Spleen (tissue), 11 donors: ENCODE measurements around the gene RNF133. TPM values are rescaled to one million over a fixed set of nuclear protein-coding genes. Genes with fewer than 3 reads are reported as not detected.
"Not testable (repeated sequence)": the region's sequence is repeated elsewhere in the genome, so short reads cannot be mapped to it uniquely, and the experiment has no call there.

ENCODE experiments used
- DNase-seq: peaks from one replicate; pipeline ENCODE4 v3.0.0-alpha.2; 2020
- H3K27ac ChIP-seq, 8 donors: fragments of 200-600 bp; sonication (generic) in 7 of 8; 1 replicate in 4 of 8; 2 replicates in 4 of 8; pipeline versions ENCODE4 v1.5.0 to v1.8.0; 2016 to 2021; ENCODE audit warnings: inconsistent platforms in 4 of 8, mild to moderate bottlenecking in 4 of 8, moderate library complexity in 1 of 8
- H3K27me3 ChIP-seq, 7 donors: fragments of 200-600 bp; sonication (generic) in 6 of 7; replicated peaks in 1 of 7; 1 replicate in 4 of 7; 2 replicates in 3 of 7; pipeline versions ENCODE4 v1.5.0 to v1.8.0; 2016 to 2021; ENCODE audit warnings: inconsistent platforms in 3 of 7, mild to moderate bottlenecking in 1 of 7
- H3K36me3 ChIP-seq, 6 donors: fragments of 200-600 bp; sonication (generic) in 5 of 6; 1 replicate in 4 of 6; 2 replicates in 2 of 6; pipeline versions ENCODE4 v1.5.0 to v1.8.0; 2016 to 2021; ENCODE audit warnings: inconsistent platforms in 2 of 6
- H3K4me1 ChIP-seq, 6 donors: fragments of 200-600 bp; sonication (generic) in 5 of 6; 1 replicate in 3 of 6; 2 replicates in 3 of 6; pipeline versions ENCODE4 v1.5.0 to v1.8.0; 2016 to 2021; ENCODE audit warnings: inconsistent platforms in 3 of 6
- H3K4me3 ChIP-seq, 8 donors: fragments of 200-600 bp; sonication (generic) in 7 of 8; 1 replicate in 4 of 8; 2 replicates in 4 of 8; pipeline versions ENCODE4 v1.5.0 to v1.8.0; 2016 to 2021; ENCODE audit warnings: inconsistent platforms in 4 of 8, mild to moderate bottlenecking in 4 of 8, moderate library complexity in 2 of 8
- H3K9me3 ChIP-seq, 8 donors: fragments of 200-600 bp; sonication (generic) in 7 of 8; 1 replicate in 4 of 8; 2 replicates in 4 of 8; pipeline versions ENCODE4 v1.5.0 to v1.8.0; 2016 to 2021; ENCODE audit warnings: inconsistent platforms in 4 of 8
- CTCF ChIP-seq, 11 experiments: fragments of 200-600 bp in 7 of 11; fragments of 450-650 bp in 4 of 11; sonication (generic) in 4 of 11; IDR thresholded peaks in 8 of 11; conservative IDR thresholded peaks in 3 of 11; 1 replicate in 7 of 11; 2 replicates in 4 of 11; pipeline versions ENCODE4 v1.4.0 to v1.8.0; 2016 to 2021; ENCODE audit warnings: antibody characterized with exemption in 11 of 11, inconsistent platforms in 4 of 11, mild to moderate bottlenecking in 1 of 11
- POLR2A ChIP-seq, 3 donors: fragments of 450-650 bp; IDR thresholded peaks; one replicate each; pipeline ENCODE4 v1.5.1; 2017; ENCODE audit warnings: antibody characterized with exemption in 3 of 3, mild to moderate bottlenecking in 1 of 3
- POLR2AphosphoS5 ChIP-seq, 3 donors: sonication (generic); formaldehyde crosslinking; IDR thresholded peaks; one replicate each; pipeline ENCODE4 v1.5.1; 2017; ENCODE audit warnings: antibody characterized with exemption in 3 of 3
- WGBS, 5 donors: extraction: QIAGEN DNeasy Blood & Tissue Kit in 3 of 5; methylation state at CpG; one replicate each; pipeline versions ENCODE4 v1.1.5 to v1.1.7; 2013 to 2018; 5-methylcytosine and 5-hydroxymethylcytosine counted together
- intact Hi-C: fragments of 100-400 bp; cut with DNase I; formaldehyde crosslinking; loops from one replicate; pipeline ENCODE4 v1.15.0; 2023; ENCODE audit warnings: low total_unique reads
- polyA plus RNA-seq, 3 donors: library from polyadenylated mRNA; stranded (reverse); fragments of 200-250 nt; gene quantifications; one replicate each; pipeline ENCODE4 v1.2.1, GENCODE V29; 2013
- total RNA-seq, 7 donors: library from RNA; depleted of rRNA in 3 of 7; stranded (reverse); fragments of >200 nt in 3 of 7; fragmentation: NEBNext Ultra II Directional in 4 of 7; extraction: Animal tissue kit (Norgen Biotek cat#: 25700) in 4 of 7; gene quantifications; one replicate each; pipeline versions ENCODE4 v1.1.0 to v1.2.1, GENCODE V29; 2016 to 2021
- donor health status: healthy with polysubstance abuse.
- donor health status: DM: no; HTN: no; CAD: no; lungs with moderate emphysema.
- donor health status: DM: no; HTN: no; CAD: no.
- donor health status: Bipolar disorder and iron deficiency.
- donor health status: healthy.
- donor health status: DM: no; HTN: no; CAD: no.
- donor health status: DM: yes; HTN: yes; CAD: no.

RNF133 gene
- total and polyA plus RNA-seq, 10 donors: 0.37 to 2.4 (median 1.2) TPM; not detected in 3

- H3K4me1 ChIP-seq: no peaks in the 10 kb centered on the region
- H3K4me3 ChIP-seq: no peak overlapping the region
- H3K36me3 ChIP-seq: no peaks in the 10 kb centered on the region
- intact Hi-C loops: no loop called here
- no peak overlapping the region for H3K27ac ChIP-seq
- 75 to 93% (median 78%) methylated on average over 1 of the region's 1 CpG for WGBS, 5 donors
- TF ChIP-seq POLR2A (IDR thresholded peaks at IDR 0.05) (no peak), CTCF (IDR thresholded peaks at IDR 0.05 in 8 of 11, conservative IDR thresholded peaks at IDR 0.05 in 3 of 11) (no peak), POLR2AphosphoS5 (IDR thresholded peaks at IDR 0.05) (no peak)
- no peaks in the 10 kb centered on the region for H3K9me3 ChIP-seq
- no peaks in the 10 kb centered on the region for H3K27me3 ChIP-seq
- DNase-seq: no peak
Measured at GRCh38 chr7:122679813-122680212, 19.1 kb downstream of the RNF133 start.

DNA sequence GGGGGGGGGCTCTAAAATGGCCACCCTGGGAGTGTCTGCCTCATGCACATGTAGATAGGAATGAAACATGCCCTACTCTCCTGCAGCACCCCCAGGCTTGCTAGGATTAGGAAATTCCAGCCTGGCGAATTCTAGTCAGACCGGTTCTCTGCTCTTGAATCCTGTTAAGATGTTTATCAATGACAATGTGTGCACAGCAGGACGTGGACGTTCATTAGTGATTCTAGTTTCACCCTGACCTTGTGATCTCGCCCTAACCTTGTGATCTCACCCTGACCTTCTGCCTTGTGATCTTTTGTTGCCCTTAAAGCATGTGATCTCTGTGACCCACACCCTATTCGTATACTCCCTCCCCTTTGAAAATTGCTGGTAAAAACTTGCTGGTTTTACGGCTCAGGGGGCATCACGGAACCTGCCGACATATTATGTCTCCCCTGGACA is 19.6 kb downstream of the RNF133 start:
- H3K4me3 ChIP-seq, H3K9me3 ChIP-seq, DNase-seq, intact Hi-C loops, H3K27me3 ChIP-seq, H3K36me3 ChIP-seq, H3K4me1 ChIP-seq, H3K27ac ChIP-seq: not testable (repeated sequence)
- WGBS, 5 donors: 60 to 72% (median 71%) methylated on average over 9 of the region's 9 CpGs

- WGBS, 5 donors: 52 to 60% (median 57%) methylated on average over 1 of the region's 1 CpG
- peaks cover 0 to 9% (median 0%) of the 10 kb centered on the region in 8 donors for H3K9me3 ChIP-seq
- TF ChIP-seq CTCF (IDR thresholded peaks at IDR 0.05 in 8 of 11, conservative IDR thresholded peaks at IDR 0.05 in 3 of 11) (no peak), POLR2A (IDR thresholded peaks at IDR 0.05) (no peak), POLR2AphosphoS5 (IDR thresholded peaks at IDR 0.05) (no peak)
- no peaks in the 10 kb centered on the region for H3K4me1 ChIP-seq
- no peak overlapping the region for H3K27ac ChIP-seq
- H3K36me3 ChIP-seq: no peaks in the 10 kb centered on the region
- H3K27me3 ChIP-seq: no peaks in the 10 kb centered on the region
- intact Hi-C loops: no loop called here
- no peak for DNase-seq
- H3K4me3 ChIP-seq: no peak overlapping the region
Measured at GRCh38 chr7:122677149-122677548, 21.8 kb downstream of the RNF133 start.

GRCh38 chr7:122676466-122676865 is 22.5 kb downstream of the RNF133 start:
- H3K4me1 ChIP-seq: no peaks in the 10 kb centered on the region
- DNase-seq: no peak
- H3K9me3 ChIP-seq: peaks cover 0 to 9% (median 0%) of the 10 kb centered on the region in 8 donors
- intact Hi-C loops: no loop called here
- no peak for TF ChIP-seq CTCF (IDR thresholded peaks at IDR 0.05 in 8 of 11, conservative IDR thresholded peaks at IDR 0.05 in 3 of 11)
- no peak for TF ChIP-seq POLR2A (IDR thresholded peaks at IDR 0.05)
- TF ChIP-seq POLR2AphosphoS5 (IDR thresholded peaks at IDR 0.05): no peak
- H3K4me3 ChIP-seq: no peak overlapping the region
- H3K36me3 ChIP-seq: no peaks in the 10 kb centered on the region
- no peak overlapping the region for H3K27ac ChIP-seq
- WGBS, 5 donors: 73 to 90% (median 85%) methylated on average over 2 of the region's 2 CpGs
- no peaks in the 10 kb centered on the region for H3K27me3 ChIP-seq

DNA sequence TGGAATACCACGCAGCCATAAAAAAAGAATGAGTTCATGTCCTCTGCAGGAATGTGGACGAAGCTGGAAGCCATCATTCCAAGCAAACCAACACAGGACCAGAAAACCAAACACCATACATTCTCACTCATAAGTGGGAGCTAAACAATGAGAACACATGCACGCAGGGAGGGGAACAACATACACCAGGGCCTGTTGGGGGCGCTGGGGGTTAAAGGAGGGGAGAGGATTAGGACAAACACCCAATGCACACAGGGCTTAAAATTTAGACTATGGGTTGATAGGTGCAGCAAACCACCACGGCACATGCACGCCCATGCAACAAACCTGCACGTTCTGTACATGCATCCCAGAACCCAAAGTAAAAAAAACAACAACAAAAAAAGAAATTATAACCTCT is 23.3 kb downstream of the RNF133 start:
- H3K4me1 ChIP-seq: no peaks in the 10 kb centered on the region
- WGBS, 5 donors: 81 to 94% (median 85%) methylated on average over 7 of the region's 7 CpGs
- no peak for DNase-seq
- intact Hi-C loops: no loop called here
- no peak overlapping the region for H3K4me3 ChIP-seq
- H3K27me3 ChIP-seq: no peaks in the 10 kb centered on the region
- no peaks in the 10 kb centered on the region for H3K36me3 ChIP-seq
- no peak for TF ChIP-seq POLR2AphosphoS5 (IDR thresholded peaks at IDR 0.05)
- no peak for TF ChIP-seq CTCF (IDR thresholded peaks at IDR 0.05 in 8 of 11, conservative IDR thresholded peaks at IDR 0.05 in 3 of 11)
- TF ChIP-seq POLR2A (IDR thresholded peaks at IDR 0.05): no peak
- H3K27ac ChIP-seq: no peak overlapping the region
- H3K9me3 ChIP-seq: peaks cover 0 to 9% (median 0%) of the 10 kb centered on the region in 8 donors
